Measurements from ENCODE around the gene NTMT1.
A peak's percentile ranks its signal among the peaks of the same experiment; 100 is the strongest.
"Not testable (repeated sequence)": the region's sequence is repeated elsewhere in the genome, so short reads cannot be mapped to it uniquely, and the experiment has no call there.

NTMT1 gene

DNA sequence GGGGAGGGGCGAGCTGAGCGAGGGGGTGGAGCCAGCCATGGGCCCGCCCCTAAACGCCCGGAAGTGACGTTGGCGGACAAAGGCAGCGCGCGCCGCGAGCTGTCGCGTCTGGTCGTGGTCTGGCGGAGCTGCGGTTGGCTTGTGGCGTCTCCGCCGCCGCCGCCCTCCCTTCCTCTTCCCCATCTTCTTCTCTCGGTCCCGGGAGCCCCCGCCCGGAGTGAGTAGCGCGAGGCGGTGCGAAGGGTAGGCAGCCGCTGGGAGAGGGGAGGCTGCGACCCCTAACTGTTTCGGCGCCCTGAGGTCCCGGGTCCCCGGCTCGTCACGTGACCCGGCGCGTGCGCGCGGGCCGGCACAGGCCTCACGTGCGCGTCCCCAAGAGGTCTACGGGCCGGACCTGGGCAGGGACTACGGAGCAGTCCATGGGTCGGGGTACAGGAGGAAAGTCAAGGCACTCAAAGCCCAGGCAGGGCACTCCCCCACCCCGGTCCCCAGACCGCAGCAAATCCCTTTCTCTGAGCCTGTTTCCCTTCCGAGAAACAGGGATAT lies at the start of gene NTMT1:
NTMT1 (plus strand) TSS at position 85 of the 546 bp plus-strand sequence. CDS start 6,541 bp downstream, outside the sequence.
- peak; percentile 94 for DNase-seq (ENCODE audit: low spot score)

DNA sequence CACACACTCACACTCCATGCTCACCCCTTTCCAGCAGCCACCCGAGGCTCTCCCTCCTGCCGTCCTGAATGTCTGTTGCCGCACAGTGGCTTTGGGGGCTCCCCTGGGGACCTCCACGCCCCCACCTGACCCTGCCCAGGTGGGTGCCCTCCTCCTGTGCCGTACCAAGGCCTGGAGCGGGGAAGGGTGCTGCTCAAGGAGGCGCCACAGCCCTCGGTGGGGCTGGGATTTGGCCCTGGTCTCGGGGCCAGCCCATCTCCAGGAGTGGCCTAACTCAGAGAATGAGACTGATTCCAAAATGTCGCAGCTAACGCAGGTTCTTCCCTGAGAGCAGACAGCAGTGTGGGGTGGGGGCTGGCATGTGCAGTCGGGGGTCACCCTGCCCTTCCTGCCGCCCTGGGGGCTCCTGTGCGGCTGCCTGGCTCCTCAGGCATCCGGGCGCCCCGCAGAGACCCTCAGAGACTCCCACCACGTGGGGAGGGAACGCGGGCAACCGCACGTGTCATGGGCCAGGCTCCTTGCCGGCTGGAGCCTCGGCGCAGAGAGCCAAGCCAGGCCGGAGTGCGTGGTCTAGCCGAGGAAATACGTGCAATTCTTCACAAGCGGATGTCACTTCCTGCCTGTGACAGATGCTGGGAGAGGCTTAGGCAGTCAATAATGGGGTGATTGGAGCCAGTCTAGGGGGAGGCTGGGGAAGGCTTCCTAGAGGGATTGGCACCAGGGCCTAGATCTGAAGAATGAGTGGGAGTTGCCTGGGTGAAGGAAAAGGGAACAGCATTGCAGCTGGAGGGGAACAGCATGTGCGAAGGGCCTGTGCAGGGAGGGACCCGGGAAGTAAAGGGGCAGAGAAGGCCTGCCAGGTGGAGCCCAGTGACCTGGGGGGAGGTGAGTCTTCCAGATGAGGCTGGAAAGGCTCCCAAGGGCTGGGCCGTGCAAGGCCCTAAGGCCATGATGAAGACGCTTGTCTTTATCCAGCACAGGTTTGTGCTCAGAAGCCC lies 49.1 kb upstream of the NTMT1 start:
- DNase-seq (ENCODE audit: low spot score): no peak

DNA sequence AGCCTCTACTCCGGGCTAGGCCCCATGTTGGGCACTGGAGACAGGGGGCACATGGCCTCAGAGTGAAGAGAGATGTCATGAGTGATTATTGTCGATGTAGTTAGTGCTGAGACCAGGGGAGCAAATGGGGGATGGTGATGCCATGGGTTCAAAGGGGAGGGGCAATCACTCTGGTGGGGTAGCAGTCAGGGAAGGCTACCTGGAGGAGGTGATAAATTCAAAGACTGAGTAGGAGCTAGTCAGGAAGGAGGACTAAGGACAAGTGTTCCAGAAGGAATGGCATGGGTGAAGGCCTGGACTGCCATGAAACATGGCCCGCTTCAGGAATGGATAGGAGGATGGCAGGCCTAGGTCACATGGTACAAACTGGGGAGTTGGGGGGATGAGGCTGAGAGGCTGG lies 46.7 kb upstream of the NTMT1 start:
- no peak for DNase-seq (ENCODE audit: low spot score)

- no peak for DNase-seq (ENCODE audit: low spot score)
Observed at GRCh38 chr9:129580211-129580915, 45.6 kb upstream of the NTMT1 start.

GRCh38 chr9:129581505-129582189 lies 44.3 kb upstream of the NTMT1 start:
- no peak for DNase-seq (ENCODE audit: low spot score)

GRCh38 chr9:129582855-129583254 lies 43.1 kb upstream of the NTMT1 start:
- no peak for DNase-seq (ENCODE audit: low spot score)

GRCh38 chr9:129583308-129584038 lies 42.5 kb upstream of the NTMT1 start:
- DNase-seq (ENCODE audit: low spot score): no peak

DNA sequence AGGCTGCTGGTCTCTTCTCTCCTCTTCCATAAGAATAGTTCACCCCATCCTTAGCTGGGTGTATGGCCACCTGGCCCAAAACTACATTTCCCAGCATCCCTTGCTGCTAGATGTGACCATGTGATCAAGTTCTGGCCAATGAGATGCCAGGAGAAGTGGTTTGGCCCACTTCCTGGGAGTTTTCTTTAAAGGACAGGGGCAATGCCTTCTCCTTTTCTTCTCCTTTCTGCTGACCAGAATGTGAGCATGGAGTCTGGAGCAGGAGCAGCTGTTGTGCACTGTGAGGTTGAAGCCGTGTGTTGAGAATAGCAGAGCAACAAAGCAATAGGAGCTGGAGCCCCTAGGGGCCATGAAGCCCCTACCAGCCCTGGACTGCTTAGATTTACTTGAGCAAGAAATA lies 41.8 kb upstream of the NTMT1 start:
- no peak for DNase-seq (ENCODE audit: low spot score)

- no peak for DNase-seq (ENCODE audit: low spot score)
Observed at GRCh38 chr9:129585352-129585751, 40.6 kb upstream of the NTMT1 start.

- no peak for DNase-seq (ENCODE audit: low spot score)
Observed at GRCh38 chr9:129586245-129586644, 39.7 kb upstream of the NTMT1 start.

GRCh38 chr9:129586685-129587084 lies 39.3 kb upstream of the NTMT1 start:
- DNase-seq (ENCODE audit: low spot score): no peak

DNA sequence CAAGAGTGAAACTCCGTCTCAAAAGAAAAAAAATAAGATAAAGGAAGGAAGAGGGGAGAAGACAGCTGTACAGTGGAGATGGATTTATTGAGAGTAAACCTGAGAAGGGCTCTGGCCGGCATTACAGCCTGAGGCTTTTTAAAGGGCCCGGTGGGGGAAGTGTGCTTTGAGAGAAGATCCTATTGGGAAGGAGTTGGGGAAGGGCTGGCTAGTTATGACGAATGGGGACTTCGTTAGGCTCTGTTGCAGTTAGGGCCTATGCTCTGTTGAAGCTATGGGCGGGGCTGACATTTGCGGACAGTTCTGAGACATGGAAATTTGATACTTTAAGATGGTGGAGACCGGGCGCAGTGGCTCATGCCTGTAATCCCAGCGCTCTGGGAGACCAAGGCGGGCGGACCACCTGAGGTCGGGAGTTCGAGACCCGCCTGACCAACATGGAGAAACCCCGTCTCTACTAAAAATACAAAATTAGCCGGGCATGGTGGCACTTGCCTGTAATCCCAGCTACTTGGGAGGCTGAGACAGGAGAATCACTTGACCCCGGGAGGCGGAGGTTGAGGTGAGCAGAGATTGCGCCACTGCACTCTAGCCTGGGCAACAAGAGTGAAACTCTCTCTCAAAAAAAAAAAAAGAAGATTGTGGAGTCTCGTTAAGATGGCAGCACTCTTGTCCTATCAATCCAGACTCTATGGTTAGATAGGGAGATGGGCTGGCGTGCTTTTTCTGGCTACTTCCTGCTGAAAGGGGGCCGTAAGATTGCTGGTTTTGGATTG lies 38.3 kb upstream of the NTMT1 start:
- no peak for DNase-seq (ENCODE audit: low spot score)

- no peak for DNase-seq (ENCODE audit: low spot score)
Observed at GRCh38 chr9:129590466-129590865, 35.5 kb upstream of the NTMT1 start.

DNA sequence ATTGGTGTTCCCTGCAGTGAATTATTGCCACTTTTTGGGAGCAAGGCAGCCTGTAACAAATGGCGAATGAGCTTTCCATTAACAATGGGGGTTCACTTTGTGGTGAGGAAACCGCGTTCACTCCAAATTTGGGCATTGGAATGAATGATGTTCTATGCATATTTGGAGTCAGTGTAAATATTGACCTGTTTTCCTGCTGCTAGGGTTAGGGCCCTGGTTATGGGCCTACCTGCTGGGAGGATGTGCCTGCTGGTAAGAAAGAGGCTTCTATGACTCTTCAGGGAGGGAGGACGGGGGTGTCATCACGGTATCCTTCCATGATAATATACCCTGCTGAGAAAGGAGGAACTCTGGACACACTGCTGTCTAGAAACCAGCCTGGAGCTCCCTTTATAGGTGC lies 34.0 kb upstream of the NTMT1 start:
- no peak for DNase-seq (ENCODE audit: low spot score)

GRCh38 chr9:129592790-129593189 lies 33.2 kb upstream of the NTMT1 start:
- not testable (repeated sequence) for DNase-seq (ENCODE audit: low spot score)

DNA sequence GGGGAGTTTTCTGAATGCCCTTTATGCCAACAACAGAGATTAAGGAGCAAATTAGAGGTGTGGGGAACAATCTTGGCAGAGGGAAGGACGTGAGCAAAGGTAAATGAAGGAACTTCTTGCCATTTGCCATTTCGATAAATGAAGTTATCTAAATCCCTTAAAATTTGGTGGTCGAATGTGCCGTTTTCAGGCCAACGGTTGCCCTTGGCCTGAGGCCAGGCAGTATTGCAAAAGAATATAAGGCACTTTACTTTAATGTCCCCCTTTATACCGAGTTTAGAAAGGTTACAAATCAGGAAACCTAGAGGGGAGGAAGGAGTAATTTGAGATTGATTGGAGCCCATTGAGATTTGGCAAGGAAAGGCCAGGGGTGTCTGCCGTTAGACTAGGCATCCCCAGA lies 31.3 kb upstream of the NTMT1 start:
- DNase-seq (ENCODE audit: low spot score): no peak

DNA sequence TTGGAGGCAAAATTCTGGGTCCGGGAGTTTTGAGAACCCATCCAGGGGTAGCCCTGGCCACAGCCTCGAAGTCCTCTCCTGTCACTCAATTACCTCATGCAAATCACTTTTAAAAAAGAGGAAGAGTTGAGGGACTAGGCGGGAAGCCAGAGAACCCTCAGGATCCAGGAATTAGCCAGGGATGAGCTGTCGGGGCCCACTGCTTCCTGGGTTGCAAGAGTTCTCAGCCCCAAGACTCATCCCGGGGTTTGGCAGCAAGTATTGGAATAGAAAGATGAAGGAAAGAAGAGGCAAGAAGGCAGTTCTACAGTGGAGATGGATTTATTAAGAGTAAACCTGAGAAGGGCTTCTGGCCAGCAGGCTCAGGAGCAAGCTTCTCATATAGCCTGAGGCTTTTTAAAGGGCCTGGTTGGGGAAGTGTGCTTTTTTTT lies 30.6 kb upstream of the NTMT1 start:
- DNase-seq (ENCODE audit: low spot score): no peak

DNA sequence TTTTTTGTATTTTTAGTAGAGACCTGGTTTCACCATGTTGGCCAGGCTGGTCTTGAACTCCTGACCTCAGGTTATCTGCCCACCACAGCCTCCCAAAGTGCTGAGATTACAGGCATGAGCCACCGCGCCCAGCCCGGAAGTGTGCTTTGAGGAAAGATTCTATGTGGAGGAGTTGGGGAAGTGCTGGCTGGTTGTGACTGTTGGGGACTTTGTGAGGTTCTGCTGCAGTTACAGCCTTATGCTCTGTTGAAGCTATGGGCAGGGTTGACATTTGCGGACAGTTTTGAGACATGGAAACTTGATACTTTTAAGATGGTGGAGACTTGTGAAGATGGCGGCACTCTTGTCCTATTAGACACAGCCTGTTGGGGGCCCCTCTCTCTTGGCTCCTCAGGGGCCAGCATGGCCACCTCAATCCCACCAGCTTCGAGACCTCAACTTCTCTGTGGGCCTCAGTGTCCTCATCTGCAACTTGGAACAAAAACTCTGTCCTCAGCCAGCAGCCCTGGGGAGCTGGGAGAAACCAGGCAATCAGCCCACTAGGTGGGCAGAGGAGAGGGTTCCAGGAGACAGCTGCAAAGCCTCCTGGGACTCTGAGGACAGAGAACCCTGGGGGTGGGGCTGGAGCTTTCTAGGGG lies 29.9 kb upstream of the NTMT1 start:
- DNase-seq (ENCODE audit: low spot score): no peak

DNA sequence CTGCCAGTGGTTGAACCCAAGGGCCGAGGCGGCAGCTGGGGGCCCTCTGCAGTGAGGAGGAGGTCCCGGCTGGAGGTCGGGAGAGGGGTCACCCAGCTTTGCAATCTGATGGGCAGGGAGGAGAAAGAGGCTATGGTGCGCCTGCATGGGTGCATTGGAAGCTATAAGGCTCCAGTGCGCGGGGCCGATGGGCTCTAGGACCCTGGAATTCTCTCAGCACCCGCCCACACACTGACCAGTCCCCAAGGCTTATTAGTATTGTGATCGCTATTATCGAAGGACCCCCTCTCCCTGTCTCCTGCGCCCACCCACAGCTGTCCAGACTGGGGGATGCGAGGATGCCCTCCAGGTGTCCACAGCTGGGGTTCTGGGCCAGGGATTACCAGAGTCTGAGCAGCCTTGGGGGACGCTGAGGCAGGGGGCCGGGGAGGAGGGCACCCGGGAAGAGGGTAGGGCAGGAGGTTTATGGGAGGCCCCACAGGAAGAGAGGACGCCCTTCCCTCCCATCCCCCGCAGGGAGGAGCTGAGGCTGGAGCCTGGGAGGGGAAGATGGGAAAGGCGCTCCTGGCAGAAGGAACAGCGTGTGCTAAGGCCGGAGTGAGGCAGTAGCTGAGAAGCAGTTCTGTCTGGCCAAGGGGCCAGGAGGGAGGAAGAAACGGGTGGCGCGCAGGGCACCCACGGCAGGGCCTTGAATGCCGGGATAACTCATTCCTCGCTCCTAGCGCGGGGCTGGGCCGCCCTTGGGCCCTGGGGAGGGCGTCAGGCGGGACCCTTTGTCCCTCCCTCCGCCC lies 29.2 kb upstream of the NTMT1 start:
- DNase-seq (ENCODE audit: low spot score): no peak

Data from left forelimb (tissue), 1 donor.